Cardiac muscle cell (in vitro differentiated cells and primary cell): ENCODE data around the gene NFKBIL1. TPM values are rescaled to one million over a fixed set of nuclear protein-coding genes. Genes with fewer than 3 reads are reported as not detected.

Source experiments
- DNase-seq, 2 donors: peaks; one replicate each; pipeline versions ENCODE4 v3.0.0 to v3.0.0-alpha.2; 2010 to 2017; ENCODE audit warnings: low read depth in 1 of 2, low spot score in 1 of 2
- H3K27ac ChIP-seq: fragments of 200-600 bp; sonication (generic); 2 replicates; pipeline ENCODE4 v1.5.1; 2016
- H3K27me3 ChIP-seq: fragments of 200-600 bp; sonication (generic); 2 replicates; pipeline ENCODE4 v1.6.0; 2016; ENCODE audit warnings: control low read depth
- H3K36me3 ChIP-seq: fragments of 200-600 bp; sonication (generic); 2 replicates; pipeline ENCODE4 v1.5.1; 2016; ENCODE audit warnings: control low read depth
- H3K4me1 ChIP-seq: fragments of 200-600 bp; sonication (generic); 2 replicates; pipeline ENCODE4 v1.8.1; 2017; ENCODE audit warnings: low read depth, mild to moderate bottlenecking, mixed run types
- H3K4me3 ChIP-seq: fragments of 200-600 bp; sonication (generic); 2 replicates; pipeline ENCODE4 v1.5.1; 2016; ENCODE audit warnings: mild to moderate bottlenecking
- H3K9me3 ChIP-seq: fragments of 200-600 bp; sonication (generic); 2 replicates; pipeline ENCODE4 v1.5.1; 2017; ENCODE audit warnings: low read depth, mild to moderate bottlenecking, control low read depth
- polyA plus RNA-seq: library from polyadenylated mRNA; unstranded; fragments of >200 nt; fragmentation: Nextera tagmentation; extraction: Ambion mirVana; gene quantifications from 2 replicates; pipeline ENCODE4 v1.2.1, GENCODE V29; 2016
- total RNA-seq: library from RNA; depleted of rRNA; stranded (reverse); fragments of >200 nt; gene quantifications from 2 replicates; pipeline ENCODE4 v1.2.3, GENCODE V29; 2016
- TF ChIP-seq, protein P1 (sequence below): IDR thresholded peaks from 2 replicates; pipeline ENCODE4 v1.5.1; 2012; ENCODE audit warnings: low read depth, mild to moderate bottlenecking, low read length

The NFKBIL1 gene
- total and polyA plus RNA-seq, 2 experiments from 2014 or later, result 38.4 to 51.2 TPM

DNA sequence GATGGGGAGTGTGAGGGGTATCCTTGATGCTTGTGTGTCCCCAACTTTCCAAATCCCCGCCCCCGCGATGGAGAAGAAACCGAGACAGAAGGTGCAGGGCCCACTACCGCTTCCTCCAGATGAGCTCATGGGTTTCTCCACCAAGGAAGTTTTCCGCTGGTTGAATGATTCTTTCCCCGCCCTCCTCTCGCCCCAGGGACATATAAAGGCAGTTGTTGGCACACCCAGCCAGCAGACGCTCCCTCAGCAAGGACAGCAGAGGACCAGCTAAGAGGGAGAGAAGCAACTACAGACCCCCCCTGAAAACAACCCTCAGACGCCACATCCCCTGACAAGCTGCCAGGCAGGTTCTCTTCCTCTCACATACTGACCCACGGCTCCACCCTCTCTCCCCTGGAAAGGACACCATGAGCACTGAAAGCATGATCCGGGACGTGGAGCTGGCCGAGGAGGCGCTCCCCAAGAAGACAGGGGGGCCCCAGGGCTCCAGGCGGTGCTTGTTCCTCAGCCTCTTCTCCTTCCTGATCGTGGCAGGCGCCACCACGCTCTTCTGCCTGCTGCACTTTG is 28.0 kb downstream of the NFKBIL1 start, which contains the start of gene TNF:
Gene TNF, plus strand, starts transcription at position 231 of the 567 bp plus-strand sequence. Its CDS starts 177 bp downstream, at position 408.
- Histone ChIP-seq H3K27me3 (no peaks in the 10 kb centered on the region), H3K36me3 (no peaks in the 10 kb centered on the region), H3K4me3 (no peak within 1 kb of the TSS), H3K27ac (no peak within 1 kb of the TSS), H3K9me3 (no peaks in the 10 kb centered on the region), H3K4me1 (no peaks in the 10 kb centered on the region)
- TF ChIP-seq, protein P1, sequence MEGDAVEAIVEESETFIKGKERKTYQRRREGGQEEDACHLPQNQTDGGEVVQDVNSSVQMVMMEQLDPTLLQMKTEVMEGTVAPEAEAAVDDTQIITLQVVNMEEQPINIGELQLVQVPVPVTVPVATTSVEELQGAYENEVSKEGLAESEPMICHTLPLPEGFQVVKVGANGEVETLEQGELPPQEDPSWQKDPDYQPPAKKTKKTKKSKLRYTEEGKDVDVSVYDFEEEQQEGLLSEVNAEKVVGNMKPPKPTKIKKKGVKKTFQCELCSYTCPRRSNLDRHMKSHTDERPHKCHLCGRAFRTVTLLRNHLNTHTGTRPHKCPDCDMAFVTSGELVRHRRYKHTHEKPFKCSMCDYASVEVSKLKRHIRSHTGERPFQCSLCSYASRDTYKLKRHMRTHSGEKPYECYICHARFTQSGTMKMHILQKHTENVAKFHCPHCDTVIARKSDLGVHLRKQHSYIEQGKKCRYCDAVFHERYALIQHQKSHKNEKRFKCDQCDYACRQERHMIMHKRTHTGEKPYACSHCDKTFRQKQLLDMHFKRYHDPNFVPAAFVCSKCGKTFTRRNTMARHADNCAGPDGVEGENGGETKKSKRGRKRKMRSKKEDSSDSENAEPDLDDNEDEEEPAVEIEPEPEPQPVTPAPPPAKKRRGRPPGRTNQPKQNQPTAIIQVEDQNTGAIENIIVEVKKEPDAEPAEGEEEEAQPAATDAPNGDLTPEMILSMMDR, result no peak
- DNase-seq, result no peak

DNA sequence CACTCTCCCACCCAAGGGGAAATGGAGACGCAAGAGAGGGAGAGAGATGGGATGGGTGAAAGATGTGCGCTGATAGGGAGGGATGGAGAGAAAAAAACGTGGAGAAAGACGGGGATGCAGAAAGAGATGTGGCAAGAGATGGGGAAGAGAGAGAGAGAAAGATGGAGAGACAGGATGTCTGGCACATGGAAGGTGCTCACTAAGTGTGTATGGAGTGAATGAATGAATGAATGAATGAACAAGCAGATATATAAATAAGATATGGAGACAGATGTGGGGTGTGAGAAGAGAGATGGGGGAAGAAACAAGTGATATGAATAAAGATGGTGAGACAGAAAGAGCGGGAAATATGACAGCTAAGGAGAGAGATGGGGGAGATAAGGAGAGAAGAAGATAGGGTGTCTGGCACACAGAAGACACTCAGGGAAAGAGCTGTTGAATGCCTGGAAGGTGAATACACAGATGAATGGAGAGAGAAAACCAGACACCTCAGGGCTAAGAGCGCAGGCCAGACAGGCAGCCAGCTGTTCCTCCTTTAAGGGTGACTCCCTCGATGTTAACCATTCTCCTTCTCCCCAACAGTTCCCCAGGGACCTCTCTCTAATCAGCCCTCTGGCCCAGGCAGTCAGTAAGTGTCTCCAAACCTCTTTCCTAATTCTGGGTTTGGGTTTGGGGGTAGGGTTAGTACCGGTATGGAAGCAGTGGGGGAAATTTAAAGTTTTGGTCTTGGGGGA is 28.7 kb downstream of the NFKBIL1 start:
- TF ChIP-seq, protein P1, result no peak
- Histone ChIP-seq H3K36me3 (no peaks in the 10 kb centered on the region), H3K4me3 (no peak overlapping the region), H3K27ac (no peak overlapping the region), H3K4me1 (no peaks in the 10 kb centered on the region), H3K27me3 (no peaks in the 10 kb centered on the region), H3K9me3 (no peaks in the 10 kb centered on the region)
- DNase-seq, result no peak

DNA sequence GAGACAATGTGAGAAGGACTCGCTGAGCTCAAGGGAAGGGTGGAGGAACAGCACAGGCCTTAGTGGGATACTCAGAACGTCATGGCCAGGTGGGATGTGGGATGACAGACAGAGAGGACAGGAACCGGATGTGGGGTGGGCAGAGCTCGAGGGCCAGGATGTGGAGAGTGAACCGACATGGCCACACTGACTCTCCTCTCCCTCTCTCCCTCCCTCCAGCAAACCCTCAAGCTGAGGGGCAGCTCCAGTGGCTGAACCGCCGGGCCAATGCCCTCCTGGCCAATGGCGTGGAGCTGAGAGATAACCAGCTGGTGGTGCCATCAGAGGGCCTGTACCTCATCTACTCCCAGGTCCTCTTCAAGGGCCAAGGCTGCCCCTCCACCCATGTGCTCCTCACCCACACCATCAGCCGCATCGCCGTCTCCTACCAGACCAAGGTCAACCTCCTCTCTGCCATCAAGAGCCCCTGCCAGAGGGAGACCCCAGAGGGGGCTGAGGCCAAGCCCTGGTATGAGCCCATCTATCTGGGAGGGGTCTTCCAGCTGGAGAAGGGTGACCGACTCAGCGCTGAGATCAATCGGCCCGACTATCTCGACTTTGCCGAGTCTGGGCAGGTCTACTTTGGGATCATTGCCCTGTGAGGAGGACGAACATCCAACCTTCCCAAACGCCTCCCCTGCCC is 29.6 kb downstream of the NFKBIL1 start:
- H3K27ac ChIP-seq, result no peak overlapping the region
- no peaks in the 10 kb centered on the region for H3K9me3 ChIP-seq
- no peaks in the 10 kb centered on the region for H3K36me3 ChIP-seq
- TF ChIP-seq, protein P1, result no peak
- H3K27me3 ChIP-seq, result no peaks in the 10 kb centered on the region
- no peak for DNase-seq
- peaks cover 3% of the 10 kb centered on the region for H3K4me1 ChIP-seq
- no peak overlapping the region for H3K4me3 ChIP-seq

DNA sequence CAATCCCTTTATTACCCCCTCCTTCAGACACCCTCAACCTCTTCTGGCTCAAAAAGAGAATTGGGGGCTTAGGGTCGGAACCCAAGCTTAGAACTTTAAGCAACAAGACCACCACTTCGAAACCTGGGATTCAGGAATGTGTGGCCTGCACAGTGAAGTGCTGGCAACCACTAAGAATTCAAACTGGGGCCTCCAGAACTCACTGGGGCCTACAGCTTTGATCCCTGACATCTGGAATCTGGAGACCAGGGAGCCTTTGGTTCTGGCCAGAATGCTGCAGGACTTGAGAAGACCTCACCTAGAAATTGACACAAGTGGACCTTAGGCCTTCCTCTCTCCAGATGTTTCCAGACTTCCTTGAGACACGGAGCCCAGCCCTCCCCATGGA is 30.2 kb downstream of the NFKBIL1 start:
- Histone ChIP-seq H3K4me1 (peaks cover 3% of the 10 kb centered on the region), H3K27me3 (no peaks in the 10 kb centered on the region), H3K9me3 (no peaks in the 10 kb centered on the region), H3K36me3 (no peaks in the 10 kb centered on the region), H3K4me3 (no peak overlapping the region), H3K27ac (no peak overlapping the region)
- DNase-seq, result no peak
- TF ChIP-seq, protein P1, result no peak

DNA sequence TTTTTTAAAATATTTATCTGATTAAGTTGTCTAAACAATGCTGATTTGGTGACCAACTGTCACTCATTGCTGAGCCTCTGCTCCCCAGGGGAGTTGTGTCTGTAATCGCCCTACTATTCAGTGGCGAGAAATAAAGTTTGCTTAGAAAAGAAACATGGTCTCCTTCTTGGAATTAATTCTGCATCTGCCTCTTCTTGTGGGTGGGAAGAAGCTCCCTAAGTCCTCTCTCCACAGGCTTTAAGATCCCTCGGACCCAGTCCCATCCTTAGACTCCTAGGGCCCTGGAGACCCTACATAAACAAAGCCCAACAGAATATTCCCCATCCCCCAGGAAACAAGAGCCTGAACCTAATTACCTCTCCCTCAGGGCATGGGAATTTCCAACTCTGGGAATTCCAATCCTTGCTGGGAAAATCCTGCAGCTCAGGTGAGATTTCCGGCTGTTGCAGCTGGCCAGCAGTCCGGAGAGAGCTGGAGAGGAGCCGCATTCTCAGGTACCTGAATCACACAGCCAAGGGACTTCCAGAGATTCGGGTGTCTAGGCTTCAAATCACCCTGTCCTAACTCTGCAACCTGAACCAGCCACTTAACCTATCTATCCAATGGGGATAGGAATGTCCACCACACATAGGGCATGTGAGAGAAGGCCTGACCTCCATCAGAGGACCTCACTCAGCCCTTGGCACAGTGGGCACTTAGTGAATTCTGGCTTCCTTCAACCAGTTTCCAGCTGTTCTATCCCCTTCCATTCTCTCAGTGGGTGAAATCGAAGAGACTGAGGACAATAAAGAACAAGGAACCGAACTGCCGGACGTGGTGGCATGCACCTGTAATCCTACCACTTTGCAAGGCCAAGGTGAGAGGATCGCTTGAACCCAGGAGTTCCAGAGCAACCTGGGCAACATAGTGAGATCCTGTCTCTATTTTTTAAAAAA is 31.0 kb downstream of the NFKBIL1 start:
- no peaks in the 10 kb centered on the region for H3K9me3 ChIP-seq
- H3K36me3 ChIP-seq, result no peaks in the 10 kb centered on the region
- TF ChIP-seq, protein P1, result no peak
- DNase-seq, result no peak
- H3K27me3 ChIP-seq, result no peaks in the 10 kb centered on the region
- no peak overlapping the region for H3K27ac ChIP-seq
- H3K4me3 ChIP-seq, result no peak overlapping the region
- peaks cover 3% of the 10 kb centered on the region for H3K4me1 ChIP-seq
